ENCODE data around the gene CEACAM7. TPM values are rescaled to one million over a fixed set of nuclear protein-coding genes. Genes with fewer than 3 reads are reported as not detected.
"Not testable (repeated sequence)": the region's sequence is repeated elsewhere in the genome, so short reads cannot be mapped to it uniquely, and the experiment has no call there.

The CEACAM7 gene
- total RNA-seq, 2 experiments from 2014 or later, result not detected

GRCh38 chr19:41687419-41687818 lies 651 bp downstream of the CEACAM7 start:
- intact Hi-C loops (cut with micrococcal nuclease), result no loop called here
- DNase-seq, result no peak
- no peaks in the 10 kb centered on the region for H3K4me1 Mint-ChIP-seq (ENCODE audit: low read depth)
- CTCF ChIA-PET, result interaction anchor here (0.6 to 1.2 kb wide), 3 partner anchors 41 to 46 kb away, joined by 3 to 4 read pairs (median 4); no protein-coding TSS in a partner anchor
- no peak overlapping the region for H3K27ac Mint-ChIP-seq
- H3K9me3 Mint-ChIP-seq, result no peaks in the 10 kb centered on the region
- H3K36me3 Mint-ChIP-seq (ENCODE audit: low read depth), result no peaks in the 10 kb centered on the region
- no peak overlapping the region for H3K4me3 Mint-ChIP-seq
- peaks cover 15% of the 10 kb centered on the region for H3K27me3 Mint-ChIP-seq (ENCODE audit: low read depth)

GRCh38 chr19:41682437-41682836 lies 5.6 kb downstream of the CEACAM7 start:
- H3K27me3 Mint-ChIP-seq (ENCODE audit: low read depth), result peaks cover 21% of the 10 kb centered on the region
- H3K4me1 Mint-ChIP-seq (ENCODE audit: low read depth), result no peaks in the 10 kb centered on the region
- H3K36me3 Mint-ChIP-seq (ENCODE audit: low read depth), result no peaks in the 10 kb centered on the region
- H3K27ac Mint-ChIP-seq, result no peak overlapping the region
- H3K4me3 Mint-ChIP-seq, result no peak overlapping the region
- H3K9me3 Mint-ChIP-seq, result no peaks in the 10 kb centered on the region
- intact Hi-C loops (cut with micrococcal nuclease), result no loop called here
- CTCF ChIA-PET, result interaction anchor here (0.7 to 1.4 kb wide), 2 partner anchors 9 to 41 kb away, joined by 3 to 4 read pairs; no protein-coding TSS in a partner anchor
- no peak for DNase-seq

- no peak for DNase-seq
- H3K27ac Mint-ChIP-seq, result no peak overlapping the region
- peaks cover 6% of the 10 kb centered on the region for H3K9me3 Mint-ChIP-seq
- H3K36me3 Mint-ChIP-seq (ENCODE audit: low read depth), result peaks cover 2% of the 10 kb centered on the region
- H3K27me3 Mint-ChIP-seq (ENCODE audit: low read depth), result peaks cover 47% of the 10 kb centered on the region
- intact Hi-C loops (cut with micrococcal nuclease), result no loop called here
- no peak overlapping the region for H3K4me3 Mint-ChIP-seq
- no peaks in the 10 kb centered on the region for H3K4me1 Mint-ChIP-seq (ENCODE audit: low read depth)
- CTCF ChIA-PET, result interaction anchor here (1.4 kb wide), 1 partner anchor 30 kb away, joined by 3 read pairs; no protein-coding TSS in a partner anchor
Observed at GRCh38 chr19:41671486-41671885, 16.6 kb downstream of the CEACAM7 start.

GRCh38 chr19:41670755-41671154 lies 17.3 kb downstream of the CEACAM7 start:
- CTCF ChIA-PET, result interaction anchor here (0.7 to 1.4 kb wide), 2 partner anchors 29 to 165 kb away, joined by 3 read pairs; no protein-coding TSS in a partner anchor
- H3K4me1 Mint-ChIP-seq (ENCODE audit: low read depth), result no peaks in the 10 kb centered on the region
- intact Hi-C loops (cut with micrococcal nuclease), result no loop called here

GRCh38 chr19:41668315-41668714 lies 19.8 kb downstream of the CEACAM7 start:
- intact Hi-C loops (cut with micrococcal nuclease), result no loop called here
- no peak for DNase-seq
- no peak overlapping the region for H3K4me3 Mint-ChIP-seq
- H3K4me1 Mint-ChIP-seq (ENCODE audit: low read depth), result no peaks in the 10 kb centered on the region
- peaks cover 44% of the 10 kb centered on the region for H3K27me3 Mint-ChIP-seq (ENCODE audit: low read depth)
- peaks cover 6% of the 10 kb centered on the region for H3K36me3 Mint-ChIP-seq (ENCODE audit: low read depth)
- peaks cover 30% of the 10 kb centered on the region for H3K9me3 Mint-ChIP-seq
- CTCF ChIA-PET, result interaction anchor here (0.5 to 1.0 kb wide), 3 partner anchors 22 to 85 kb away, joined by 3 to 4 read pairs (median 4); no protein-coding TSS in a partner anchor
- no peak overlapping the region for H3K27ac Mint-ChIP-seq

More at GRCh38 chr19:41670755-41671154, 17.3 kb downstream of the CEACAM7 start:
- peaks cover 5% of the 10 kb centered on the region for H3K36me3 Mint-ChIP-seq (ENCODE audit: low read depth)
- no peak for DNase-seq
- no peak overlapping the region for H3K27ac Mint-ChIP-seq
- no peak overlapping the region for H3K4me3 Mint-ChIP-seq
- H3K9me3 Mint-ChIP-seq, result peaks cover 12% of the 10 kb centered on the region
- H3K27me3 Mint-ChIP-seq (ENCODE audit: low read depth), result peaks cover 46% of the 10 kb centered on the region

GRCh38 chr19:41666075-41666474 lies 22.0 kb downstream of the CEACAM7 start:
- H3K27ac Mint-ChIP-seq, result no peak overlapping the region
- no peak overlapping the region for H3K4me3 Mint-ChIP-seq
- intact Hi-C loops (cut with micrococcal nuclease), result no loop called here
- CTCF ChIA-PET, result interaction anchor here (0.6 kb wide), 1 partner anchor 88 kb away, joined by 3 read pairs; no protein-coding TSS in a partner anchor
- H3K9me3 Mint-ChIP-seq, result peaks cover 30% of the 10 kb centered on the region
- no peak for DNase-seq
- H3K36me3 Mint-ChIP-seq (ENCODE audit: low read depth), result peaks cover 6% of the 10 kb centered on the region
- peaks cover 36% of the 10 kb centered on the region for H3K27me3 Mint-ChIP-seq (ENCODE audit: low read depth)
- H3K4me1 Mint-ChIP-seq (ENCODE audit: low read depth), result no peaks in the 10 kb centered on the region

- no peak overlapping the region for H3K4me3 Mint-ChIP-seq
- CTCF ChIA-PET, result interaction anchor here (1.2 to 2.0 kb wide), 3 partner anchors 10 to 16 kb away, joined by 5 to 10 read pairs (median 7); no protein-coding TSS in a partner anchor
- no peaks in the 10 kb centered on the region for H3K36me3 Mint-ChIP-seq (ENCODE audit: low read depth)
Observed at GRCh38 chr19:41657157-41657556, 30.9 kb downstream of the CEACAM7 start.

GRCh38 chr19:41656756-41657155 lies 31.3 kb downstream of the CEACAM7 start:
- peaks cover 40% of the 10 kb centered on the region for H3K27me3 Mint-ChIP-seq (ENCODE audit: low read depth)
- peak; percentile 35 for DNase-seq
- H3K9me3 Mint-ChIP-seq, result not testable (repeated sequence)

More at GRCh38 chr19:41657157-41657556, 30.9 kb downstream of the CEACAM7 start:
- Mint-ChIP-seq H3K9me3 (peaks cover 6% of the 10 kb centered on the region), H3K4me1 (ENCODE audit: low read depth) (peaks cover 2% of the 10 kb centered on the region), H3K27ac (no peak overlapping the region), H3K27me3 (ENCODE audit: low read depth) (peaks cover 42% of the 10 kb centered on the region)
- intact Hi-C loops (cut with micrococcal nuclease), result no loop called here
- DNase-seq, result peak; percentile 14

GRCh38 chr19:41652250-41652649 lies 35.8 kb downstream of the CEACAM7 start:
- Mint-ChIP-seq H3K36me3 (ENCODE audit: low read depth) (no peaks in the 10 kb centered on the region), H3K27me3 (ENCODE audit: low read depth) (peaks cover 15% of the 10 kb centered on the region), H3K4me1 (ENCODE audit: low read depth) (peaks cover 2% of the 10 kb centered on the region), H3K27ac (no peak overlapping the region), H3K9me3 (peaks cover 6% of the 10 kb centered on the region), H3K4me3 (no peak overlapping the region)
- intact Hi-C loops (cut with micrococcal nuclease), result no loop called here
- CTCF ChIA-PET, result interaction anchor here (1.0 to 5.2 kb wide), 4 partner anchors 11 to 54 kb away, joined by 3 to 40 read pairs (median 6); no protein-coding TSS in a partner anchor
- DNase-seq, result no peak

More at GRCh38 chr19:41656756-41657155, 31.3 kb downstream of the CEACAM7 start:
- intact Hi-C loops (cut with micrococcal nuclease); H3K4me3 Mint-ChIP-seq; H3K4me1 Mint-ChIP-seq (ENCODE audit: low read depth); H3K27ac Mint-ChIP-seq; H3K36me3 Mint-ChIP-seq (ENCODE audit: low read depth): not testable (repeated sequence)
- CTCF ChIA-PET, result interaction anchor here (1.2 to 2.0 kb wide), 2 partner anchors 10 to 15 kb away, joined by 7 to 10 read pairs; no protein-coding TSS in a partner anchor

GRCh38 chr19:41649827-41650226 lies 38.2 kb downstream of the CEACAM7 start:
- H3K27me3 Mint-ChIP-seq (ENCODE audit: low read depth), result peaks cover 13% of the 10 kb centered on the region
- H3K4me3 Mint-ChIP-seq, result no peak overlapping the region
- DNase-seq, result no peak
- CTCF ChIA-PET, result interaction anchor here (2.9 kb wide), 1 partner anchor 41 kb away, joined by 9 read pairs; no protein-coding TSS in a partner anchor
- H3K4me1 Mint-ChIP-seq (ENCODE audit: low read depth), result no peaks in the 10 kb centered on the region
- H3K27ac Mint-ChIP-seq, result no peak overlapping the region
- intact Hi-C loops (cut with micrococcal nuclease), result no loop called here
- no peaks in the 10 kb centered on the region for H3K36me3 Mint-ChIP-seq (ENCODE audit: low read depth)
- peaks cover 6% of the 10 kb centered on the region for H3K9me3 Mint-ChIP-seq

GRCh38 chr19:41646589-41647204 lies 41.4 kb downstream of the CEACAM7 start:
- peak; percentile 66 for DNase-seq

GRCh38 chr19:41641879-41642485 lies 46.1 kb downstream of the CEACAM7 start:
- peaks cover 1% of the 10 kb centered on the region for H3K27me3 Mint-ChIP-seq (ENCODE audit: low read depth)
- H3K4me1 Mint-ChIP-seq (ENCODE audit: low read depth), result peaks cover 29% of the 10 kb centered on the region
- H3K4me3 Mint-ChIP-seq, result no peak overlapping the region
- no peak overlapping the region for H3K27ac Mint-ChIP-seq
- CTCF ChIA-PET, result interaction anchor here (0.7 to 3.6 kb wide), 37 partner anchors 9 to 387 kb away, joined by 3 to 48 read pairs (median 4); partner anchors contain the start of gene CEACAM7
- H3K36me3 Mint-ChIP-seq (ENCODE audit: low read depth), result no peaks in the 10 kb centered on the region
- H3K9me3 Mint-ChIP-seq, result peaks cover 1% of the 10 kb centered on the region
- DNase-seq, result peak; percentile 85
- intact Hi-C loops (cut with micrococcal nuclease), result loop anchor here (5.0 kb wide), 3 partner anchors 50 to 105 kb away; partner anchors contain the start of gene CEACAM5

More at GRCh38 chr19:41646589-41647204, 41.4 kb downstream of the CEACAM7 start:
- intact Hi-C loops (cut with micrococcal nuclease), result no loop called here
- Mint-ChIP-seq H3K4me3 (no peak overlapping the region), H3K9me3 (no peaks in the 10 kb centered on the region), H3K4me1 (ENCODE audit: low read depth) (peaks cover 4% of the 10 kb centered on the region), H3K27me3 (ENCODE audit: low read depth) (peaks cover 10% of the 10 kb centered on the region), H3K36me3 (ENCODE audit: low read depth) (no peaks in the 10 kb centered on the region), H3K27ac (no peak overlapping the region)
- CTCF ChIA-PET, result interaction anchor here (0.5 to 3.5 kb wide), 37 partner anchors 9 to 1979 kb away, joined by 3 to 36 read pairs (median 4); no protein-coding TSS in a partner anchor

Data from activated naive CD4-positive, alpha-beta T cell treated with anti-CD3 and anti-CD28 coated beads for 36 hours (primary cell).